HUDEP-2 (cell line): Measurements from ENCODE around the gene TRIP4.

Experiments used
- DNase-seq, 76 experiments: peaks; one replicate each; lab custom pipeline; 2025; ENCODE audit not compliant: unreplicated experiment in 76 of 76; lab: John Stamatoyannopoulos, UW

TRIP4 gene

GRCh38 chr15:64443747-64444621, 56.3 kb downstream of the TRIP4 start:
- no peak for DNase-seq

- DNase-seq: no peak
Measured at GRCh38 chr15:64444836-64445235, 57.2 kb downstream of the TRIP4 start.

- DNase-seq: no peak
Measured at GRCh38 chr15:64447536-64448315, 60.1 kb downstream of the TRIP4 start.

- no peak for DNase-seq
Measured at GRCh38 chr15:64452988-64453688, 65.5 kb downstream of the TRIP4 start.

- DNase-seq: no peak
Measured at GRCh38 chr15:64453689-64454037, 66.0 kb downstream of the TRIP4 start.

- no peak for DNase-seq
Measured at GRCh38 chr15:64454282-64454681, 66.6 kb downstream of the TRIP4 start.

- no peak for DNase-seq
Measured at GRCh38 chr15:64455961-64456371, 68.3 kb downstream of the TRIP4 start.

GRCh38 chr15:64456634-64457108, 69.0 kb downstream of the TRIP4 start:
- no peak for DNase-seq

- DNase-seq: peak in 2 of 76 experiments; percentile 8
Measured at GRCh38 chr15:64459066-64459781, 71.6 kb downstream of the TRIP4 start.

- DNase-seq: peak in 74 of 76 experiments; percentile 3 to 91 (median 73)
Measured at GRCh38 chr15:64460206-64460723, 72.6 kb downstream of the TRIP4 start, which contains the start of gene ZNF609. TSS of gene ZNF609 (plus strand) at chr15:64460578. CDS start at chr15:64499420, 38,842 bp downstream.

- DNase-seq: peak in 19 of 76 experiments; percentile 5 to 51 (median 30)
Measured at GRCh38 chr15:64460724-64461720, 73.4 kb downstream of the TRIP4 start.

GRCh38 chr15:64461721-64462162, 74.1 kb downstream of the TRIP4 start:
- peak in 72 of 76 experiments; percentile 7 to 80 (median 48) for DNase-seq

- DNase-seq: no peak
Measured at GRCh38 chr15:64462492-64462891, 74.9 kb downstream of the TRIP4 start.

GRCh38 chr15:64464276-64465005, 76.8 kb downstream of the TRIP4 start:
- DNase-seq: no peak

- no peak for DNase-seq
Measured at GRCh38 chr15:64466408-64467141, 78.9 kb downstream of the TRIP4 start.

GRCh38 chr15:64472161-64472560, 84.5 kb downstream of the TRIP4 start:
- no peak for DNase-seq

GRCh38 chr15:64474846-64475245, 87.2 kb downstream of the TRIP4 start:
- no peak for DNase-seq
